GM12872 (cell line): ENCODE results near the gene MNX1.

Experiments
- CTCF ChIP-seq: IDR thresholded peaks from 3 replicates; pipeline ENCODE4 v1.5.1; 2011; ENCODE audit warnings: low read depth, mild to moderate bottlenecking, low read length, moderate library complexity; ENCODE audit not compliant: insufficient read depth

MNX1 gene

GRCh38 chr7:157012113-157012547 lies 1.7 kb upstream of the MNX1 start:
- TF ChIP-seq CTCF = no peak

- no peak for TF ChIP-seq CTCF
Measured at GRCh38 chr7:157011333-157012112, 1.1 kb upstream of the MNX1 start.

GRCh38 chr7:157009778-157010587 lies 480 bp downstream of the MNX1 start:
- TF ChIP-seq CTCF = no peak

GRCh38 chr7:157009170-157009777 lies 1.2 kb downstream of the MNX1 start:
- no peak for TF ChIP-seq CTCF

GRCh38 chr7:157008206-157009169 lies 2.0 kb downstream of the MNX1 start:
- TF ChIP-seq CTCF = no peak

GRCh38 chr7:157007470-157008066 lies 2.9 kb downstream of the MNX1 start:
- TF ChIP-seq CTCF = no peak
